Measurements from ENCODE around the gene DCANP1. TPM values are rescaled to one million over a fixed set of nuclear protein-coding genes. Genes with fewer than 3 reads are reported as not detected.

The DCANP1 gene
- total RNA-seq, 4 donors from 2014 or later = not detected

GRCh38 chr5:135484674-135485086 is 37.5 kb upstream of the DCANP1 start:
- no peak for TF ChIP-seq POLR2A (IDR thresholded peaks at IDR 0.05)
- TF ChIP-seq CTCF (IDR thresholded peaks at IDR 0.05 in 4 of 5, conservative IDR thresholded peaks at IDR 0.05 in 1 of 5) = no peak
- Histone ChIP-seq H3K27me3 (peaks cover 30 to 32% (median 31%) of the 10 kb centered on the region in 3 donors), H3K27ac (no peak overlapping the region), H3K9me3 (no peaks in the 10 kb centered on the region), H3K4me1 (peaks cover 12 to 13% of the 10 kb centered on the region in 2 donors), H3K36me3 (no peaks in the 10 kb centered on the region), H3K4me3 (no peak overlapping the region)
- no peak for DNase-seq
- intact Hi-C loops (cut with DNase I; ENCODE audit: low total_unique reads) (no loop called here), in situ Hi-C loops (cut with MboI; ENCODE audit: low sequenced_read_pairs in 4 of 4) (no loop called here)
- no peak for ATAC-seq

GRCh38 chr5:135483254-135483653 is 36.1 kb upstream of the DCANP1 start:
- DNase-seq (no peak), ATAC-seq (no peak)
- no peak for TF ChIP-seq POLR2A (IDR thresholded peaks at IDR 0.05)
- no peak for TF ChIP-seq CTCF (IDR thresholded peaks at IDR 0.05 in 4 of 5, conservative IDR thresholded peaks at IDR 0.05 in 1 of 5)
- in situ Hi-C loops (cut with MboI; ENCODE audit: low sequenced_read_pairs in 4 of 4) = no loop called here
- Histone ChIP-seq H3K36me3 (no peaks in the 10 kb centered on the region), H3K27ac (no peak overlapping the region), H3K4me3 (no peak overlapping the region), H3K9me3 (no peaks in the 10 kb centered on the region), H3K27me3 (peaks cover 17 to 18% (median 17%) of the 10 kb centered on the region in 3 donors), H3K4me1 (no peaks in the 10 kb centered on the region)
- intact Hi-C loops (cut with DNase I; ENCODE audit: low total_unique reads) = no loop called here

- Histone ChIP-seq H3K9me3 (no peaks in the 10 kb centered on the region), H3K4me1 (no peaks in the 10 kb centered on the region), H3K27me3 (peaks cover 10 to 14% (median 14%) of the 10 kb centered on the region in 3 donors), H3K27ac (no peak overlapping the region), H3K36me3 (no peaks in the 10 kb centered on the region), H3K4me3 (no peak overlapping the region)
- intact Hi-C loops (cut with DNase I; ENCODE audit: low total_unique reads) (no loop called here), in situ Hi-C loops (cut with MboI; ENCODE audit: low sequenced_read_pairs in 4 of 4) (no loop called here)
- no peak for TF ChIP-seq CTCF (IDR thresholded peaks at IDR 0.05 in 4 of 5, conservative IDR thresholded peaks at IDR 0.05 in 1 of 5)
- TF ChIP-seq POLR2A (IDR thresholded peaks at IDR 0.05) = no peak
- DNase-seq = no peak
- ATAC-seq = no peak
These were observed 35.3 kb upstream of the DCANP1 start for GRCh38 chr5:135482381-135482933.

GRCh38 chr5:135481909-135482311 is 34.8 kb upstream of the DCANP1 start:
- no peak for ATAC-seq
- in situ Hi-C loops (cut with MboI; ENCODE audit: low sequenced_read_pairs in 4 of 4) (no loop called here), intact Hi-C loops (cut with DNase I; ENCODE audit: low total_unique reads) (no loop called here)
- Histone ChIP-seq H3K27me3 (peaks cover 5 to 10% (median 9%) of the 10 kb centered on the region in 3 donors), H3K9me3 (no peaks in the 10 kb centered on the region), H3K4me3 (no peak overlapping the region), H3K27ac (no peak overlapping the region), H3K36me3 (no peaks in the 10 kb centered on the region), H3K4me1 (no peaks in the 10 kb centered on the region)
- DNase-seq = no peak
- TF ChIP-seq POLR2A (IDR thresholded peaks at IDR 0.05) (no peak), CTCF (IDR thresholded peaks at IDR 0.05 in 4 of 5, conservative IDR thresholded peaks at IDR 0.05 in 1 of 5) (no peak)

- Histone ChIP-seq H3K27ac (no peak overlapping the region), H3K9me3 (no peaks in the 10 kb centered on the region), H3K4me3 (no peak overlapping the region), H3K36me3 (no peaks in the 10 kb centered on the region), H3K4me1 (no peaks in the 10 kb centered on the region), H3K27me3 (peaks cover 5 to 9% (median 7%) of the 10 kb centered on the region in 3 donors)
- DNase-seq (no peak), ATAC-seq (no peak)
- in situ Hi-C loops (cut with MboI; ENCODE audit: low sequenced_read_pairs in 4 of 4) = no loop called here
- TF ChIP-seq POLR2A (IDR thresholded peaks at IDR 0.05) (no peak), CTCF (IDR thresholded peaks at IDR 0.05 in 4 of 5, conservative IDR thresholded peaks at IDR 0.05 in 1 of 5) (no peak)
- intact Hi-C loops (cut with DNase I; ENCODE audit: low total_unique reads) = no loop called here
These were observed 34.2 kb upstream of the DCANP1 start for GRCh38 chr5:135481387-135481786.
